Stomach (tissue), 9 donors: ENCODE measurements around the gene LIN7A. TPM values are rescaled to one million over a fixed set of nuclear protein-coding genes. Genes with fewer than 3 reads are reported as not detected.

Source experiments
- DNase-seq, 2 donors: peaks; one replicate each; pipeline versions ENCODE4 v3.0.0 to v3.0.0-alpha.2; 2013 to 2019
- H3K27ac ChIP-seq, 5 donors: fragments of 200-600 bp in 4 of 5; sonication (generic) in 4 of 5; one replicate each; pipeline ENCODE4 v1.5.1; 2013 to 2019; ENCODE audit warnings: mild to moderate bottlenecking in 1 of 5, moderate library complexity in 1 of 5
- H3K27me3 ChIP-seq, 3 donors: fragments of 200-600 bp; sonication (generic); one replicate each; pipeline ENCODE4 v1.5.1; 2017 to 2019; ENCODE audit warnings: mixed run types in 1 of 3
- H3K36me3 ChIP-seq, 4 donors: fragments of 200-600 bp; sonication (generic); 1 replicate in 3 of 4; 2 replicates in 1 of 4; pipeline ENCODE4 v1.5.1; 2016 to 2019
- H3K4me1 ChIP-seq, 4 donors: fragments of 200-600 bp; sonication (generic); one replicate each; pipeline ENCODE4 v1.5.1; 2016 to 2019
- H3K4me3 ChIP-seq, 4 donors: fragments of 200-600 bp; sonication (generic) in 3 of 4; one replicate each; pipeline ENCODE4 v1.5.1; 2016 to 2019; ENCODE audit warnings: mild to moderate bottlenecking in 1 of 4
- H3K9me3 ChIP-seq, 4 donors: fragments of 200-600 bp; sonication (generic); one replicate each; pipeline ENCODE4 v1.5.1; 2016 to 2019
- CTCF ChIP-seq, 7 experiments: fragments of 450-650 bp in 4 of 7; fragments of 200-600 bp in 3 of 7; sonication (generic) in 3 of 7; IDR thresholded peaks; one replicate each; pipeline ENCODE4 v1.5.1; 2016 to 2019; ENCODE audit warnings: antibody characterized with exemption in 7 of 7, control low read depth in 2 of 7, mild to moderate bottlenecking in 1 of 7
- EP300 ChIP-seq: sonication (generic); formaldehyde crosslinking; IDR thresholded peaks from one replicate; pipeline ENCODE4 v1.6.1; 2017; ENCODE audit warnings: antibody characterized with exemption
- POLR2A ChIP-seq, 4 donors: fragments of 450-650 bp; IDR thresholded peaks; one replicate each; pipeline ENCODE4 v1.6.1; 2016; ENCODE audit warnings: antibody characterized with exemption in 4 of 4, control low read depth in 2 of 4, mild to moderate bottlenecking in 1 of 4, moderate library complexity in 1 of 4
- POLR2AphosphoS5 ChIP-seq, 3 donors: sonication (generic); formaldehyde crosslinking; IDR thresholded peaks; one replicate each; pipeline ENCODE4 v1.6.1; 2016; ENCODE audit warnings: antibody characterized with exemption in 3 of 3
- WGBS, 5 donors: extraction: QIAGEN DNeasy Blood & Tissue Kit in 3 of 5; methylation state at CpG; one replicate each; pipeline versions ENCODE4 v1.1.5 to v1.1.7; 2013 to 2018; 5-methylcytosine and 5-hydroxymethylcytosine counted together
- intact Hi-C: fragments of 100-400 bp; cut with DNase I; formaldehyde crosslinking; loops from one replicate; pipeline ENCODE4 v1.15.1; 2023; ENCODE audit warnings: low total_unique reads
- polyA plus RNA-seq, 3 donors: library from polyadenylated mRNA; stranded (reverse); fragments of 200-250 nt; gene quantifications; one replicate each; pipeline ENCODE4 v1.2.3, GENCODE V29; 2013
- total RNA-seq, 5 donors: library from RNA; depleted of rRNA; stranded (reverse); fragments of >200 nt; gene quantifications; one replicate each; pipeline versions ENCODE4 v1.1.0 to v1.2.3, GENCODE V29; 2014 to 2016
- donor health status: healthy with polysubstance abuse.
- donor health status: Bipolar disorder and iron deficiency.
- donor health status: healthy.

LIN7A gene
- total and polyA plus RNA-seq, 8 donors, result 0.45 to 163 (median 2.7) TPM

GRCh38 chr12:80829767-80830166 lies 108.0 kb downstream of the LIN7A start:
- DNase-seq, result no peak
- intact Hi-C loops, result no loop called here
- no peaks in the 10 kb centered on the region for H3K4me1 ChIP-seq
- H3K4me3 ChIP-seq, result no peak overlapping the region
- no peaks in the 10 kb centered on the region for H3K27me3 ChIP-seq
- H3K27ac ChIP-seq, result no peak overlapping the region
- no peak for TF ChIP-seq EP300
- TF ChIP-seq POLR2A (IDR thresholded peaks at IDR 0.05), result no peak
- no peak for TF ChIP-seq POLR2AphosphoS5 (IDR thresholded peaks at IDR 0.05)
- TF ChIP-seq CTCF (IDR thresholded peaks at IDR 0.05), result no peak
- no peaks in the 10 kb centered on the region for H3K9me3 ChIP-seq
- H3K36me3 ChIP-seq, result no peaks in the 10 kb centered on the region
- 54 to 80% (median 65%) methylated on average over 2 of the region's 2 CpGs for WGBS, 5 donors

GRCh38 chr12:80825506-80825905 lies 112.2 kb downstream of the LIN7A start:
- WGBS, 5 donors, result 67 to 79% (median 72%) methylated on average over 2 of the region's 2 CpGs
- no peaks in the 10 kb centered on the region for H3K9me3 ChIP-seq
- no peak overlapping the region for H3K27ac ChIP-seq
- no peak overlapping the region for H3K4me3 ChIP-seq
- TF ChIP-seq POLR2A (IDR thresholded peaks at IDR 0.05) (no peak), POLR2AphosphoS5 (IDR thresholded peaks at IDR 0.05) (no peak), EP300 (no peak), CTCF (IDR thresholded peaks at IDR 0.05) (no peak)
- no peak for DNase-seq
- intact Hi-C loops, result no loop called here
- H3K4me1 ChIP-seq, result no peaks in the 10 kb centered on the region
- no peaks in the 10 kb centered on the region for H3K36me3 ChIP-seq
- no peaks in the 10 kb centered on the region for H3K27me3 ChIP-seq

- Histone ChIP-seq H3K4me1 (no peaks in the 10 kb centered on the region), H3K27me3 (no peaks in the 10 kb centered on the region), H3K27ac (no peak overlapping the region), H3K4me3 (no peak overlapping the region), H3K9me3 (no peaks in the 10 kb centered on the region), H3K36me3 (no peaks in the 10 kb centered on the region)
- WGBS, 5 donors, result 55 to 71% (median 66%) methylated on average over 2 to 3 of the region's 3 CpGs
- intact Hi-C loops, result no loop called here
- no peak for TF ChIP-seq CTCF (IDR thresholded peaks at IDR 0.05)
- TF ChIP-seq POLR2A (IDR thresholded peaks at IDR 0.05), result no peak
- TF ChIP-seq POLR2AphosphoS5 (IDR thresholded peaks at IDR 0.05), result no peak
- TF ChIP-seq EP300, result no peak
- no peak for DNase-seq
Observed at GRCh38 chr12:80823393-80823792, 114.3 kb downstream of the LIN7A start.

GRCh38 chr12:80821513-80822000 lies 116.2 kb downstream of the LIN7A start:
- Histone ChIP-seq H3K27me3 (no peaks in the 10 kb centered on the region), H3K36me3 (no peaks in the 10 kb centered on the region), H3K4me3 (no peak overlapping the region), H3K4me1 (no peaks in the 10 kb centered on the region), H3K9me3 (no peaks in the 10 kb centered on the region), H3K27ac (no peak overlapping the region)
- TF ChIP-seq POLR2A (IDR thresholded peaks at IDR 0.05) (no peak), EP300 (no peak), POLR2AphosphoS5 (IDR thresholded peaks at IDR 0.05) (no peak), CTCF (IDR thresholded peaks at IDR 0.05) (no peak)
- WGBS, 5 donors, result 56 to 73% (median 69%) methylated on average over 4 of the region's 4 CpGs
- intact Hi-C loops, result no loop called here
- no peak for DNase-seq
